ENCODE measurements around the gene TECPR1. TPM values are rescaled to one million over a fixed set of nuclear protein-coding genes. Genes with fewer than 3 reads are reported as not detected.

Gene TECPR1
- total RNA-seq, 4 donors from 2014 or later = 19.6 to 61.8 (median 26.3) TPM

- Histone ChIP-seq H3K27ac (no peak overlapping the region), H3K4me3 (replicated peaks in 1 of 3) (peak overlapping the region in 1 of 3 donors; percentile 28), H3K27me3 (no peaks in the 10 kb centered on the region), H3K36me3 (peaks cover 8 to 10% of the 10 kb centered on the region in 2 donors), H3K4me1 (peaks cover 3% of the 10 kb centered on the region in 2 donors), H3K9me3 (no peaks in the 10 kb centered on the region)
- TF ChIP-seq POLR2A (IDR thresholded peaks at IDR 0.05) (no peak), CTCF (IDR thresholded peaks at IDR 0.05) (no peak)
- DNase-seq = no peak
- intact Hi-C loops (cut with DNase I) = no loop called here
- WGBS, 2 donors = 3 to 4% methylated on average over 21 to 30 of the region's 49 CpGs
These were observed 41.4 kb downstream of the TECPR1 start for GRCh38 chr7:98210513-98211220.

- H3K27me3 ChIP-seq = no peaks in the 10 kb centered on the region
- peaks cover 3% of the 10 kb centered on the region in 2 donors for H3K4me1 ChIP-seq
- no peak overlapping the region for H3K4me3 ChIP-seq (replicated peaks in 1 of 3)
- no peaks in the 10 kb centered on the region for H3K9me3 ChIP-seq
- H3K27ac ChIP-seq = no peak overlapping the region
- peaks cover 11 to 20% of the 10 kb centered on the region in 2 donors for H3K36me3 ChIP-seq
- 95% methylated on average over 17 of the region's 17 CpGs for WGBS, 2 donors
- no peak for DNase-seq
- intact Hi-C loops (cut with DNase I) = no loop called here
- no peak for TF ChIP-seq POLR2A (IDR thresholded peaks at IDR 0.05)
- no peak for TF ChIP-seq CTCF (IDR thresholded peaks at IDR 0.05)
These were observed 42.7 kb downstream of the TECPR1 start for GRCh38 chr7:98209166-98209920.

GRCh38 chr7:98206451-98207330, 45.3 kb downstream of the TECPR1 start:
- H3K36me3 ChIP-seq = peaks cover 13 to 30% of the 10 kb centered on the region in 2 donors
- WGBS, 2 donors = 96 to 97% methylated on average over 30 to 47 of the region's 47 CpGs

GRCh38 chr7:98205162-98205845, 46.7 kb downstream of the TECPR1 start:
- no peak for TF ChIP-seq POLR2A (IDR thresholded peaks at IDR 0.05)
- no peak for TF ChIP-seq CTCF (IDR thresholded peaks at IDR 0.05)
- no peak overlapping the region for H3K4me3 ChIP-seq (replicated peaks in 1 of 3)
- H3K27ac ChIP-seq = no peak overlapping the region
- no peaks in the 10 kb centered on the region for H3K27me3 ChIP-seq
- whole genome bisulfite sequencing, 2 donors = 95% methylated on average over 35 to 47 of the region's 47 CpGs
- intact Hi-C loops (cut with DNase I) = no loop called here
- no peak for DNase-seq
- no peaks in the 10 kb centered on the region for H3K4me1 ChIP-seq
- no peaks in the 10 kb centered on the region for H3K9me3 ChIP-seq
- H3K36me3 ChIP-seq = peaks cover 13 to 30% of the 10 kb centered on the region in 2 donors

More at GRCh38 chr7:98206451-98207330, 45.3 kb downstream of the TECPR1 start:
- Histone ChIP-seq H3K27me3 (no peaks in the 10 kb centered on the region), H3K9me3 (no peaks in the 10 kb centered on the region), H3K27ac (no peak overlapping the region), H3K4me1 (peaks cover 3% of the 10 kb centered on the region in 2 donors), H3K4me3 (replicated peaks in 1 of 3) (no peak overlapping the region)
- intact Hi-C loops (cut with DNase I) = no loop called here
- TF ChIP-seq CTCF (IDR thresholded peaks at IDR 0.05) = no peak
- no peak for TF ChIP-seq POLR2A (IDR thresholded peaks at IDR 0.05)
- no peak for DNase-seq
